ENCODE results near the gene STPG3.

- TF ChIP-seq CTCF (IDR thresholded peaks at IDR 0.05; ENCODE audit: low read length) (no peak), EZH2 (optimal IDR thresholded peaks at IDR 0.05; ENCODE audit: low read depth, low read length) (no peak), EZH2phosphoT487 (IDR thresholded peaks at IDR 0.05; ENCODE audit: low read length) (no peak)
These were observed 18.2 kb downstream of the STPG3 start for GRCh38 chr9:137269231-137269772.

All from MM.1S (cell line).